Cardiac muscle cell (in vitro differentiated cells and primary cell): Measurements from ENCODE around the gene NUDT14. TPM values are rescaled to one million over a fixed set of nuclear protein-coding genes. Genes with fewer than 3 reads are reported as not detected.

Experiments used
- DNase-seq, 2 donors: peaks; one replicate each; pipeline versions ENCODE4 v3.0.0 to v3.0.0-alpha.2; 2010 to 2017; ENCODE audit warnings: low read depth in 1 of 2, low spot score in 1 of 2
- H3K27ac ChIP-seq: fragments of 200-600 bp; sonication (generic); 2 replicates; pipeline ENCODE4 v1.5.1; 2016
- H3K27me3 ChIP-seq: fragments of 200-600 bp; sonication (generic); 2 replicates; pipeline ENCODE4 v1.6.0; 2016; ENCODE audit warnings: control low read depth
- H3K36me3 ChIP-seq: fragments of 200-600 bp; sonication (generic); 2 replicates; pipeline ENCODE4 v1.5.1; 2016; ENCODE audit warnings: control low read depth
- H3K4me1 ChIP-seq: fragments of 200-600 bp; sonication (generic); 2 replicates; pipeline ENCODE4 v1.8.1; 2017; ENCODE audit warnings: low read depth, mild to moderate bottlenecking, mixed run types
- H3K4me3 ChIP-seq: fragments of 200-600 bp; sonication (generic); 2 replicates; pipeline ENCODE4 v1.5.1; 2016; ENCODE audit warnings: mild to moderate bottlenecking
- H3K9me3 ChIP-seq: fragments of 200-600 bp; sonication (generic); 2 replicates; pipeline ENCODE4 v1.5.1; 2017; ENCODE audit warnings: low read depth, mild to moderate bottlenecking, control low read depth
- polyA plus RNA-seq: library from polyadenylated mRNA; unstranded; fragments of >200 nt; fragmentation: Nextera tagmentation; extraction: Ambion mirVana; gene quantifications from 2 replicates; pipeline ENCODE4 v1.2.1, GENCODE V29; 2016
- total RNA-seq: library from RNA; depleted of rRNA; stranded (reverse); fragments of >200 nt; gene quantifications from 2 replicates; pipeline ENCODE4 v1.2.3, GENCODE V29; 2016
- TF ChIP-seq, protein P1 (sequence below): IDR thresholded peaks from 2 replicates; pipeline ENCODE4 v1.5.1; 2012; ENCODE audit warnings: low read depth, mild to moderate bottlenecking, low read length

Gene NUDT14
- total and polyA plus RNA-seq, 2 experiments from 2014 or later = 41.3 to 64.3 TPM

DNA sequence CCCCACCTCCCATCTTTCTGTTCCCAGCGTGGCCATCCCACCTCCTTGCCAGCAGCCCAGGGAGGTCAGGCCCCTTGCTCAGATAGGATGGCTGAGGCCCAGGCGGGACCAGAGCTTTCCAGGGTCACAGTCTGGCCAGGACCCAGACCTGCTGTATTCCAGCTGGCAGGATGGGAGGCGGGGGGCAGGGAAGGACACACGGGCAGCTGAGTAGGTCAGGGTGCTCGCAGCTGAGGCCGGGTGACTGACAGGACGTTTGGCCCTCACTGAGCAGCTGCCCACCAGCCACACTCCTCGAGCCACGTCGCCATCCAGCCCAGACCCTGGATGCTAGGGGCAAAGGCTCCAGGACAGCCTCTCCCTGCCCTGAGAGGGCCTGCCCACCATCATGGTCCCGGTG, 4.0 kb downstream of the NUDT14 start:
- no peaks in the 10 kb centered on the region for H3K4me1 ChIP-seq
- TF ChIP-seq, protein P1, sequence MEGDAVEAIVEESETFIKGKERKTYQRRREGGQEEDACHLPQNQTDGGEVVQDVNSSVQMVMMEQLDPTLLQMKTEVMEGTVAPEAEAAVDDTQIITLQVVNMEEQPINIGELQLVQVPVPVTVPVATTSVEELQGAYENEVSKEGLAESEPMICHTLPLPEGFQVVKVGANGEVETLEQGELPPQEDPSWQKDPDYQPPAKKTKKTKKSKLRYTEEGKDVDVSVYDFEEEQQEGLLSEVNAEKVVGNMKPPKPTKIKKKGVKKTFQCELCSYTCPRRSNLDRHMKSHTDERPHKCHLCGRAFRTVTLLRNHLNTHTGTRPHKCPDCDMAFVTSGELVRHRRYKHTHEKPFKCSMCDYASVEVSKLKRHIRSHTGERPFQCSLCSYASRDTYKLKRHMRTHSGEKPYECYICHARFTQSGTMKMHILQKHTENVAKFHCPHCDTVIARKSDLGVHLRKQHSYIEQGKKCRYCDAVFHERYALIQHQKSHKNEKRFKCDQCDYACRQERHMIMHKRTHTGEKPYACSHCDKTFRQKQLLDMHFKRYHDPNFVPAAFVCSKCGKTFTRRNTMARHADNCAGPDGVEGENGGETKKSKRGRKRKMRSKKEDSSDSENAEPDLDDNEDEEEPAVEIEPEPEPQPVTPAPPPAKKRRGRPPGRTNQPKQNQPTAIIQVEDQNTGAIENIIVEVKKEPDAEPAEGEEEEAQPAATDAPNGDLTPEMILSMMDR = no peak
- H3K9me3 ChIP-seq = no peaks in the 10 kb centered on the region
- no peak for DNase-seq
- no peaks in the 10 kb centered on the region for H3K36me3 ChIP-seq
- peaks cover 8% of the 10 kb centered on the region for H3K27me3 ChIP-seq
- H3K27ac ChIP-seq = no peak overlapping the region
- H3K4me3 ChIP-seq = no peak overlapping the region

DNA sequence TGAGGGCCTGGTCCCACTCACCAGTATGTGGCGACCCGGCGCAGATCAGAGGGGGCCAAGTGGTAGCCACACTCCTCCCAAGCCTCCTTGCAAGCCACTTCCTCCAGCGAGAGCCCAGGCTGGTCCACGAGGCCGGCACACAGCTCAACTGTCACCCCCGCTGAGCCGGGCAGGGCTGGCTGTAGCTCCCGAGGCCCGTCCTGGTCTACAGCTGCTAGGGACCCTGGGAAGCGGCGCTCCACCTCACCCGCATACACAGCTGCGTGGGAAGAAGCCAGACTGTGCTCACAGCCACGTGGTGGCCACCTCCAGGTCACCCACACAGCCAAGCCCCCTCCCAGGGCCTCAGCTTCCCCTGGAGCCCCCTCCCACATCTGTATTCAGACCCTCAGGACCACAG, 4.6 kb downstream of the NUDT14 start:
- H3K9me3 ChIP-seq = no peaks in the 10 kb centered on the region
- no peak overlapping the region for H3K27ac ChIP-seq
- H3K36me3 ChIP-seq = no peaks in the 10 kb centered on the region
- H3K27me3 ChIP-seq = peaks cover 3% of the 10 kb centered on the region
- TF ChIP-seq, protein P1 = no peak
- no peaks in the 10 kb centered on the region for H3K4me1 ChIP-seq
- no peak overlapping the region for H3K4me3 ChIP-seq
- DNase-seq = no peak

DNA sequence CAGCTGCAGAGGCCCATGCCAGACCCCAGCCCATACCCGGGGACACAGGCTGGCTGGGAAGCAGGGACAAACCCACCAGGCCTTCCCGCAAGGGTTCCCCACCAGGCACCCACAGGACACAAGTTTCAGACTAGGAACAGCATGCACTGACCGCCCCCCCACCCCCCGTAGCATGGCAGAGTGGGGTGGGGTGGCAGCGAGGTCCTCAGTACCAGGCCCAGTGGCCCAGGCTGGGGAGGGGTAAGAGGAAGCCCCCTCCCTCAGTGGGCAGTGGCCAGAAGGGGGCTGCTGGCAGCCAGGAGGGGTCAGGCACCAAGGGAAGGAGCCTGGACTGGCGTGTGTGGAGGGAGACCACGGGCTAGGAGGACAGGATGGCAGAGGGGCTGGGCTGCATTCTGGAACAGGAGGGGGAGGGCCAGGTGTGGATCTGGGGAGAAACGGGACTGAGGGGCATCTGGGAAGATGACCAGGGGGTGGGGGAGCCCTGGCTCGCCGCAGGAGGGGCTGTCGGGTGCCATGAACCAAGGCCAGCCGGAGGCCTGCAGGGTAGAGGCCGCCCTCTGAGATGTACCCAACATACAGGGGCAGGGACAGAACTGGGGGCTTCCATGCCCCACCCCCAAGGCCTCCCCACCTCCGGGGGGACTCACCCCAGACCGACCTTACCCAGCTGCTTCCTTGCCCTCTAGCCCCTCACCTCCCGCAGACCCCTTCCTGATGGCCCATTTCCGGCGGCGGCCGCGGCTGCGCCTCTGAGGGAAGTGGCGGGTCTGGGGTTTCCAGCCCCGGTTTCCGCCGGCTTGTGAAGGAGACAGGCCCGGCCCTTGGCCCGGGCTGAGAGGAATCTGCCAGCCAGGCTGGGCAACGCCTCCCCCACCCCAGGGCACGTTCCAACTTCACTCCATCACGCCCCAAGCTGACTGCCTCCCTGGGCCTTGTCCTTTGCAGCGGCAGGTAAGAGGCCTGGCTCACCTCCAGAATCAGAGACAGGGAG, 6.9 kb downstream of the NUDT14 start:
- no peaks in the 10 kb centered on the region for H3K27me3 ChIP-seq
- no peaks in the 10 kb centered on the region for H3K9me3 ChIP-seq
- H3K4me3 ChIP-seq = no peak overlapping the region
- H3K27ac ChIP-seq = no peak overlapping the region
- H3K36me3 ChIP-seq = no peaks in the 10 kb centered on the region
- DNase-seq = no peak
- TF ChIP-seq, protein P1 = no peak
- H3K4me1 ChIP-seq = peaks cover 21% of the 10 kb centered on the region

DNA sequence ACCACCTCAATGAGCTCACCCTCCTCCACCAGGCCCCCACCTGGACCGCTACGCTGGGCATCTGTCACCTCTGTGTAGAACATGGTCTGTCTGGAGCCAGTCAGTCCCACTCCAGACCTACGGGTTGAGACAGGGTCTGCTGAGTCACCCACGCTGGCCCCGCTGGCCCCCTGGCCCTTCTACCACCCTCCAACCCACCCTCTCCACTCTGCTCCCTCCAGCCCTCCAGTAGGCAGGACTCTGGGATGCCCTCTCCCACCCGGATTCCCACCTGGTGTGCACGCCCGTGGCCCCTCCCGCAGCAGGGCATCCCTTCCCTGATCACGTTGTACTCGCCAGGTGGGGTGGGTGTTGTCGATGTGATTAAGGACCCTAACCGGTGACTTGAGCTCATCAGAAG, 8.0 kb downstream of the NUDT14 start:
- peaks cover 21% of the 10 kb centered on the region for H3K4me1 ChIP-seq
- H3K36me3 ChIP-seq = no peaks in the 10 kb centered on the region
- TF ChIP-seq, protein P1 = no peak
- H3K9me3 ChIP-seq = no peaks in the 10 kb centered on the region
- no peak for DNase-seq
- no peaks in the 10 kb centered on the region for H3K27me3 ChIP-seq
- H3K4me3 ChIP-seq = no peak overlapping the region
- H3K27ac ChIP-seq = no peak overlapping the region

DNA sequence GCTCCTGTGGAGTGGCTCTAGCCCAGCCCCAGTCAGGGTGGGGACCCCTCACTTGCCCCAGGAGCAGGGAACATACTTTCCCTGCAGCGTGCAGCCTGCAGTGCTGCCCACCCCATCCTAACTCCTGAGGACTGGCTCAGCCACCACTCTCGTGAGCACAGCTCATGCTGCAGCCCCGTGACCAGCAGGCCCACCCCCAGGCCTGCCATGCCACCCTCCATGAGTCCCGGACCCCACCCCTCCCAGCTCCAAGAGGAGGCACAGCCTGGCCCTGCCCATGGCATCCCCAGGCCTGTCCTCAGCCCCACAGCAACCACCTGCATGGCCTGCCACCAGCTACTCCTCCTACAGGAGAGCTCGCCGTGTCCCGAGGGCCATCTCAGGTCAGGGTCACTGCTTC, 8.6 kb downstream of the NUDT14 start:
- Histone ChIP-seq H3K9me3 (no peaks in the 10 kb centered on the region), H3K27me3 (no peaks in the 10 kb centered on the region), H3K4me3 (no peak overlapping the region), H3K4me1 (peaks cover 21% of the 10 kb centered on the region), H3K36me3 (no peaks in the 10 kb centered on the region), H3K27ac (no peak overlapping the region)
- TF ChIP-seq, protein P1 = no peak
- DNase-seq = no peak
